GM12878 (cell line): Measurements from ENCODE around the gene F7. TPM values are rescaled to one million over a fixed set of nuclear protein-coding genes. Genes with fewer than 3 reads are reported as not detected.
"Not testable (repeated sequence)": the region's sequence is repeated elsewhere in the genome, so short reads cannot be mapped to it uniquely, and the experiment has no call there.

Experiments used
- ATAC-seq: fragments of 200-7000 bp; cut with Tn5 transposase; 3 replicates; pipeline ENCODE4 v1.9.1; 2020; ENCODE audit warnings: mild to moderate bottlenecking, moderate library complexity
- BruUV-seq: library from RNA; stranded (reverse); fragments of 400-500 nt; replicated peaks from 2 replicates; lab custom pipeline; 2021; lab: Mats Ljungman, UMichigan
- CTCF ChIA-PET: fragments of 300-600 bp; sonication (Branson Sonifier 250); formaldehyde crosslinking; extraction: SDS; loops from one replicate; lab custom pipeline; 2021; ENCODE audit warnings: inconsistent platforms; lab: Yijun Ruan, JAX
- POLR2A ChIA-PET: fragments of 350-600 bp; formaldehyde crosslinking; extraction: SDS; loops from one replicate; lab custom pipeline; 2021; ENCODE audit warnings: inconsistent platforms; lab: Charles Lee
- RAD21 ChIA-PET: fragments of 300-600 bp; sonication (Branson Sonifier 250); formaldehyde crosslinking; loops from one replicate; lab custom pipeline; 2023; ENCODE audit warnings: antibody characterized with exemption; ENCODE audit not compliant: unreplicated experiment; lab: Charles Lee
- SMC1A ChIA-PET: fragments of 300-600 bp; sonication (Branson Sonifier 250); formaldehyde crosslinking; loops from one replicate; lab custom pipeline; 2023; ENCODE audit not compliant: unreplicated experiment, uncharacterized antibody; lab: Charles Lee
- DNase-seq: peaks from one replicate; pipeline ENCODE4 v3.0.0-alpha.2; 2011; ENCODE audit warnings: low read depth, low spot score
- FAIRE-seq: peaks from 3 replicates; lab custom pipeline; 2011; peaks lifted over from hg19 to GRCh38; lab: Jason Lieb, UNC
- H2AFZ ChIP-seq: 2 replicates; pipeline ENCODE4 v1.6.0; 2011; ENCODE audit warnings: low read depth, low read length, control low read depth; ENCODE audit not compliant: control insufficient read depth
- H3K27ac ChIP-seq: 2 replicates; pipeline ENCODE4 v1.5.1; 2011; ENCODE audit warnings: control low read depth; ENCODE audit not compliant: control insufficient read depth, insufficient read depth
- H3K27me3 ChIP-seq, 2 experiments: replicated peaks in 1 of 2; 2 replicates each; pipeline versions ENCODE4 v1.6.0 to v1.6.1; 2011; ENCODE audit warnings: low read length in 1 of 2; ENCODE audit not compliant: control insufficient read depth in 2 of 2, insufficient read depth in 2 of 2
- H3K36me3 ChIP-seq, 2 experiments: 2 replicates each; pipeline ENCODE4 v1.5.1; 2011; ENCODE audit warnings: low read length in 1 of 2; ENCODE audit not compliant: control insufficient read depth in 2 of 2, insufficient read depth in 2 of 2
- H3K4me1 ChIP-seq: 2 replicates; pipeline ENCODE4 v1.6.1; 2011; ENCODE audit warnings: mild to moderate bottlenecking, low read length, moderate library complexity, mixed read lengths; ENCODE audit not compliant: control insufficient read depth, insufficient read depth
- H3K4me2 ChIP-seq: 2 replicates; pipeline ENCODE4 v1.6.0; 2011; ENCODE audit warnings: control low read depth; ENCODE audit not compliant: control insufficient read depth, insufficient read depth
- H3K4me3 ChIP-seq: fragments of 200-600 bp; sonication (generic); 2 replicates; pipeline ENCODE4 v1.5.1; 2016
- H3K79me2 ChIP-seq: 2 replicates; pipeline ENCODE4 v1.6.0; 2011; ENCODE audit warnings: low read length; ENCODE audit not compliant: control insufficient read depth, insufficient read depth
- H3K9ac ChIP-seq: 2 replicates; pipeline ENCODE4 v1.8.0; 2011; ENCODE audit warnings: low read length, control low read depth, mixed read lengths; ENCODE audit not compliant: control insufficient read depth, insufficient read depth
- H3K9me3 ChIP-seq: replicated peaks from 3 replicates; pipeline ENCODE4 v1.5.1; 2011; ENCODE audit warnings: mild to moderate bottlenecking, low read length; ENCODE audit not compliant: control insufficient read depth, insufficient read depth
- H4K20me1 ChIP-seq: 2 replicates; pipeline ENCODE4 v1.6.0; 2011; ENCODE audit not compliant: control insufficient read depth, insufficient read depth
- CHD2 ChIP-seq: IDR thresholded peaks from 2 replicates; pipeline ENCODE4 v1.6.1; 2011; ENCODE audit warnings: low read depth, low read length, improper control_type of control experiment, borderline replicate concordance
- EP300 ChIP-seq, 2 experiments: fragments of 150-350 bp in 1 of 2; IDR thresholded peaks; 2 replicates each; pipeline ENCODE4 v1.6.1; 2011 to 2012; ENCODE audit warnings: low read depth in 2 of 2, low read length in 2 of 2, borderline replicate concordance in 1 of 2, improper control_type of control experiment in 1 of 2, inconsistent platforms in 1 of 2; ENCODE audit not compliant: control insufficient read depth in 1 of 2
- ESRRA ChIP-seq: IDR thresholded peaks from 2 replicates; pipeline ENCODE4 v1.6.1; 2012; ENCODE audit warnings: mild to moderate bottlenecking, low read length, improper control_type of control experiment
- HDAC2 ChIP-seq: fragments of 200-600 bp; sonication (generic); IDR thresholded peaks from 2 replicates; pipeline ENCODE4 v1.6.1; 2017
- KLF5 ChIP-seq: fragments of 450-650 bp; IDR thresholded peaks from 2 replicates; pipeline ENCODE4 v1.6.1; 2014; ENCODE audit warnings: mild to moderate bottlenecking; ENCODE audit not compliant: partially characterized antibody
- MAX ChIP-seq: IDR thresholded peaks from 2 replicates; pipeline ENCODE4 v1.6.1; 2012; ENCODE audit warnings: low read depth, low read length, improper control_type of control experiment
- POLR2A ChIP-seq: IDR thresholded peaks from 2 replicates; pipeline ENCODE4 v1.6.1; 2011; ENCODE audit warnings: low read depth, mild to moderate bottlenecking, low read length
- RB1 ChIP-seq: fragments of 450-650 bp; formaldehyde crosslinking; IDR thresholded peaks from 2 replicates; pipeline ENCODE4 v1.6.1; 2017; ENCODE audit warnings: mild to moderate bottlenecking, borderline replicate concordance
- SREBF2 ChIP-seq: IDR thresholded peaks from 2 replicates; pipeline ENCODE4 v1.6.1; 2012; ENCODE audit warnings: mild to moderate bottlenecking, low read length
- ZBED1 ChIP-seq: IDR thresholded peaks from 2 replicates; pipeline ENCODE4 v1.6.1; 2016; ENCODE audit warnings: borderline replicate concordance
- ZNF217 ChIP-seq: fragments of 450-650 bp; IDR thresholded peaks from 2 replicates; pipeline ENCODE4 v1.6.1; 2017; ENCODE audit warnings: antibody characterized with exemption, mild to moderate bottlenecking
- WGBS: methylation state at CpG from one replicate; pipeline ENCODE4 v1.1.6; 2016; ENCODE audit warnings: low lambda C conversion rate; ENCODE audit not compliant: insufficient replicate concordance, insufficient coverage; ENCODE audit errors: missing lambda C conversion rate; 5-methylcytosine and 5-hydroxymethylcytosine counted together
- in situ Hi-C: fragments of 300-500 bp; cut with MboI; formaldehyde crosslinking; loops from 9 replicates; pipeline ENCODE4 v1.14.3; 2018; ENCODE audit warnings: mixed read lengths
- intact Hi-C: fragments of 100-400 bp; cut with micrococcal nuclease; formaldehyde crosslinking; loops from one replicate; pipeline ENCODE4 v1.14.2; 2022; ENCODE audit not compliant: unreplicated experiment
- polyA plus RNA-seq, 11 experiments: library from polyadenylated mRNA; depleted of rRNA in 4 of 11; unstranded in 6 of 11; stranded (reverse) in 5 of 11; fragments of >200 nt; fragmentation: Nextera tagmentation in 4 of 11; fragmentation: Illumina TruSeq in 1 of 11; extraction: Ambion mirVana in 4 of 11; extraction: Trizol in 1 of 11; gene quantifications; 1 replicate in 1 of 11; 2 replicates in 10 of 11; pipeline versions ENCODE4 v1.2.1 to v1.2.3, GENCODE V29; 2011 to 2016; ENCODE audit warnings: inconsistent platforms in 2 of 11, missing spikeins in 2 of 11, low read depth in 1 of 11
- total RNA-seq, 4 experiments: library from RNA; depleted of rRNA in 3 of 4; stranded (reverse); fragments of >200 nt in 3 of 4; fragmentation: Illumina TruSeq in 1 of 4; extraction: Trizol in 1 of 4; gene quantifications; 2 replicates each; pipeline versions ENCODE4 v1.2.1 to v1.2.3, GENCODE V29; 2013 to 2021

Gene F7
- total and polyA plus RNA-seq, 10 of the 15 experiments (the other 5 are each of a cell fraction or from before 2014, with no cell fraction given) = not detected

- Histone ChIP-seq H3K36me3 (no peaks in the 10 kb centered on the region), H4K20me1 (no peaks in the 10 kb centered on the region), H3K4me2 (no peak overlapping the region), H3K79me2 (no peaks in the 10 kb centered on the region), H3K9me3 (peaks cover 1% of the 10 kb centered on the region; the same call in 1 of the 3 replicates), H2AFZ (no peak overlapping the region), H3K9ac (no peak overlapping the region), H3K27ac (no peak overlapping the region), H3K4me1 (no peaks in the 10 kb centered on the region), H3K4me3 (no peak overlapping the region), H3K27me3 (no peaks in the 10 kb centered on the region)
- ChIA-PET CTCF (no interaction called here), SMC1A (no interaction called here), RAD21 (no interaction called here), POLR2A (no interaction called here)
- no peak for FAIRE-seq
- no peak for DNase-seq
- in situ Hi-C loops = no loop called here
- ATAC-seq = no peak
- intact Hi-C loops = no loop called here
- no TSS peak for BruUV-seq
- TF ChIP-seq RB1 (no peak), MAX (no peak), CHD2 (no peak), ESRRA (no peak), HDAC2 (no peak), ZNF217 (no peak), KLF5 (no peak), EP300 (IDR thresholded peaks at IDR 0.05; ENCODE audit: borderline replicate concordance in 1 of 2, control insufficient read depth in 1 of 2, low read depth in 2 of 2, low read length in 2 of 2) (no peak), SREBF2 (no peak), POLR2A (no peak), ZBED1 (no peak)
- 76% methylated on average over 22 of the region's 25 CpGs for WGBS
These were observed 1.2 kb downstream of the F7 start for GRCh38 chr13:113106711-113107351.

DNA sequence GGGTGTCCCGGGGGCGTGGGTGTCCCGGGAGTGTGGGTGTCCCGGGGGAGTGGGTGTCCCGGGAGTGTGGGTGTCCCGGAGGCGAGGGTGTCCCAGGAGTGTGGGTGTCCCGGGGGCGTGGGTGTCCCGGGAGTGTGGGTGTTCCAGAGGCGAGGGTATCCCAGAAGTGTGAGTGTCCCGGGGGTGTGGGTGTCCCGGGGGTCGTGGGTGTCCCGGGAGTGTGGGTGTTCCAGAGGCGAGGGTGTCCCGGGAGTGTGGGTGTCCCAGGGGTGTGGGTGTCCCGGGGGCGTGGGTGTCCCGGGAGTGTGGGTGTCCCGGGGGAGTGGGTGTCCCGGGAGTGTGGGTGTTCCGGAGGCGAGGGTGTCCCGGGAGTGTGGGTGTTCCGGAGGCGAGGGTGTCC lies 2.9 kb downstream of the F7 start:
- H3K4me1 ChIP-seq, DNase-seq, intact Hi-C loops, H3K9ac ChIP-seq, ATAC-seq, in situ Hi-C loops, H3K79me2 ChIP-seq, SMC1A ChIA-PET, BruUV-seq, CTCF ChIA-PET, POLR2A ChIA-PET, H3K4me2 ChIP-seq, H3K9me3 ChIP-seq, H4K20me1 ChIP-seq, H3K36me3 ChIP-seq, FAIRE-seq, H3K27me3 ChIP-seq, H2AFZ ChIP-seq, H3K4me3 ChIP-seq, H3K27ac ChIP-seq, RAD21 ChIA-PET: not testable (repeated sequence)
- 100% methylated on average over 4 of the region's 27 CpGs for WGBS
